Measurements from ENCODE around the gene KLHL9. TPM values are rescaled to one million over a fixed set of nuclear protein-coding genes. Genes with fewer than 3 reads are reported as not detected.

Gene KLHL9
- total and polyA plus RNA-seq, 2 donors (not counting 1 experiment from before 2014, with no cell fraction given): 4.3 to 17.6 TPM

GRCh38 chr9:21383627-21384026, 48.4 kb upstream of the KLHL9 start:
- no peaks in the 10 kb centered on the region for H3K79me2 ChIP-seq (ENCODE audit: control insufficient read depth, insufficient read depth, low read length)
- CTCF ChIA-PET: interaction anchor here (1.7 kb wide), 1 partner anchor 12 kb away, joined by 10 read pairs; no protein-coding TSS in a partner anchor
- ATAC-seq (ENCODE audit: low read depth) (no peak), DNase-seq (no peak)
- H2AFZ ChIP-seq (ENCODE audit: insufficient read depth, low read depth, low read length, poor library complexity, severe bottlenecking): no peak overlapping the region
- H3K4me3 ChIP-seq (ENCODE audit: control extremely low read depth in 1 of 5, extremely low read depth in 1 of 5, insufficient read depth in 1 of 5, low read depth in 2 of 5, low read length in 4 of 5): no peak overlapping the region
- H4K20me1 ChIP-seq (ENCODE audit: control insufficient read depth, insufficient read depth, low read length, poor library complexity, severe bottlenecking): no peaks in the 10 kb centered on the region
- H3K4me2 ChIP-seq (replicated peaks; ENCODE audit: low read depth, low read length, poor library complexity, severe bottlenecking): no peak overlapping the region
- peaks cover 22% of the 10 kb centered on the region for H3K27me3 Mint-ChIP-seq
- H3K27ac Mint-ChIP-seq: peak overlapping the region; percentile 3
- no peak for TF ChIP-seq CTCF (IDR thresholded peaks at IDR 0.05)
- TF ChIP-seq EZH2 (IDR thresholded peaks at IDR 0.05; ENCODE audit: borderline replicate concordance, insufficient read depth, low read depth, low read length, poor library complexity, severe bottlenecking): no peak
- H3K27ac ChIP-seq (ENCODE audit: low read length in 2 of 2): no peak overlapping the region
- H3K9me3 Mint-ChIP-seq (ENCODE audit: insufficient read depth): no peaks in the 10 kb centered on the region
- peaks cover 0 to 25% (median 13%) of the 10 kb centered on the region in 4 experiments for H3K27me3 ChIP-seq (replicated peaks in 1 of 4; ENCODE audit: control extremely low read depth in 1 of 4, control insufficient read depth in 3 of 4, insufficient read depth in 4 of 4, low read length in 3 of 4)
- H3K4me3 Mint-ChIP-seq: no peak overlapping the region
- H3K36me3 ChIP-seq (replicated peaks in 1 of 2; ENCODE audit: control extremely low read depth in 1 of 2, control insufficient read depth in 1 of 2, extremely low read depth in 1 of 2, insufficient read depth in 2 of 2, low read length in 1 of 2): no peaks in the 10 kb centered on the region
- intact Hi-C loops (cut with micrococcal nuclease): loop anchor here (2.0 to 5.0 kb wide), 4 partner anchors 13 to 814 kb away; partner anchors contain the start of gene MTAP
- H3K9ac ChIP-seq (ENCODE audit: low read length): no peak overlapping the region
- POLR2A ChIA-PET: no interaction called here
- H3K4me1 Mint-ChIP-seq: peaks cover 33% of the 10 kb centered on the region
- 61% methylated on average over 2 of the region's 4 CpGs for WGBS (ENCODE audit: insufficient coverage)
- peaks cover 20 to 25% of the 10 kb centered on the region in 2 donors for H3K4me1 ChIP-seq (ENCODE audit: control insufficient read depth in 2 of 2, insufficient read depth in 2 of 2, low read length in 2 of 2)
- peaks cover 3 to 5% (median 4%) of the 10 kb centered on the region in 3 donors for H3K9me3 ChIP-seq (ENCODE audit: control extremely low read depth in 1 of 3, control insufficient read depth in 2 of 3, insufficient read depth in 1 of 3, low read length in 2 of 3)

Data from B cell (primary cell).